Measurements from ENCODE around the gene ADPRM.

The ADPRM gene, protein sequence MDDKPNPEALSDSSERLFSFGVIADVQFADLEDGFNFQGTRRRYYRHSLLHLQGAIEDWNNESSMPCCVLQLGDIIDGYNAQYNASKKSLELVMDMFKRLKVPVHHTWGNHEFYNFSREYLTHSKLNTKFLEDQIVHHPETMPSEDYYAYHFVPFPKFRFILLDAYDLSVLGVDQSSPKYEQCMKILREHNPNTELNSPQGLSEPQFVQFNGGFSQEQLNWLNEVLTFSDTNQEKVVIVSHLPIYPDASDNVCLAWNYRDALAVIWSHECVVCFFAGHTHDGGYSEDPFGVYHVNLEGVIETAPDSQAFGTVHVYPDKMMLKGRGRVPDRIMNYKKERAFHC

GRCh38 chr17:10697092-10698081, at the start of gene ADPRM, which contains the start of gene SCO1:
Gene ADPRM, plus strand, starts transcription at chr17:10697594. Its CDS starts 7,333 bp downstream, at chr17:10704927.
Gene SCO1, minus strand, starts transcription at chr17:10697533. Its CDS starts 26 bp downstream, at chr17:10697507.
- DNase-seq (ENCODE audit: insufficient read length, low spot score) (peak; percentile 65), FAIRE-seq (no peak)
- TF ChIP-seq, protein P1, sequence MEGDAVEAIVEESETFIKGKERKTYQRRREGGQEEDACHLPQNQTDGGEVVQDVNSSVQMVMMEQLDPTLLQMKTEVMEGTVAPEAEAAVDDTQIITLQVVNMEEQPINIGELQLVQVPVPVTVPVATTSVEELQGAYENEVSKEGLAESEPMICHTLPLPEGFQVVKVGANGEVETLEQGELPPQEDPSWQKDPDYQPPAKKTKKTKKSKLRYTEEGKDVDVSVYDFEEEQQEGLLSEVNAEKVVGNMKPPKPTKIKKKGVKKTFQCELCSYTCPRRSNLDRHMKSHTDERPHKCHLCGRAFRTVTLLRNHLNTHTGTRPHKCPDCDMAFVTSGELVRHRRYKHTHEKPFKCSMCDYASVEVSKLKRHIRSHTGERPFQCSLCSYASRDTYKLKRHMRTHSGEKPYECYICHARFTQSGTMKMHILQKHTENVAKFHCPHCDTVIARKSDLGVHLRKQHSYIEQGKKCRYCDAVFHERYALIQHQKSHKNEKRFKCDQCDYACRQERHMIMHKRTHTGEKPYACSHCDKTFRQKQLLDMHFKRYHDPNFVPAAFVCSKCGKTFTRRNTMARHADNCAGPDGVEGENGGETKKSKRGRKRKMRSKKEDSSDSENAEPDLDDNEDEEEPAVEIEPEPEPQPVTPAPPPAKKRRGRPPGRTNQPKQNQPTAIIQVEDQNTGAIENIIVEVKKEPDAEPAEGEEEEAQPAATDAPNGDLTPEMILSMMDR (IDR thresholded peaks at IDR 0.05; ENCODE audit: insufficient read depth, missing control alignments) = no peak

DNA sequence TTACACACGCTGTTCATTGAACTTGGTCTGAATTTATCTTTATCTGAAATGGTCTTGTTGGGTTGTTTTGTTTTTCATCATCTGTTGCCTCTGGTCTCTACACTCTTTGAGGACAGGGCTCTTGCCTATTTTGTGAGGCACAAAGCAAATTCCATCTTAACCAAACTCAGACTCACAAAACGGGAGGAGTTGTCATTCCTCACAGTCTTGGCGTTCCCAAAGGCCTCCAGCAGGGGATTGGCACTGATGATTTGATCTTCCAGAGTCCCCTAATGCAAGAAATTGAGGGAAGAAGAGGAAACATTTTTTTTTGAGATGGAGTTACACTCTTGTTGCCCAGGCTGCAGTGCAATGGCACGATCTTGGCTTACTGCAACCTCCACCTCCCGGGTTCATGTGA, 49.0 kb upstream of the ADPRM start:
- FAIRE-seq (no peak), DNase-seq (ENCODE audit: insufficient read length, low spot score) (no peak)
- TF ChIP-seq, protein P1 (IDR thresholded peaks at IDR 0.05; ENCODE audit: insufficient read depth, missing control alignments) = no peak

DNA sequence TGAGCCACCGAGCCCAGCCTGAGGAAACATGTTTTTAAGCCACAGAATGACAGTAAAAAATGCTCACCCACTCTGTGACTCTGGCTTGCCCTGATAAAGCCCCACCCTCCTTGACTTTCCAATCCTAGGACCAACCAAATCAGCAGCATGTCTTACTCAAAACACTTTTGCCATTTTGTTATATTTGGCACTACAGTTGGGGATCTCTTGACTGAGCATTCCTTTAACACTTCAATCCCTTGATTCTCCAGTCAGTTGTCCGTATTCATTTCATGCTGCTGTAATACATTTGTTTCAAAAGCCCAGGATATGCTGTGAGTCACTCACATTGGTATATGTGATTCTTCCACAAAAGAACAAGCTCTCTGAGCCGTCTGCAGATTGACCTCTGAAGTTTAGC, 48.4 kb upstream of the ADPRM start:
- TF ChIP-seq, protein P1 (IDR thresholded peaks at IDR 0.05; ENCODE audit: insufficient read depth, missing control alignments) = no peak
- DNase-seq (ENCODE audit: insufficient read length, low spot score) (no peak), FAIRE-seq (no peak)

- FAIRE-seq (no peak), DNase-seq (ENCODE audit: insufficient read length, low spot score) (no peak)
- TF ChIP-seq, protein P1 (IDR thresholded peaks at IDR 0.05; ENCODE audit: insufficient read depth, missing control alignments) = no peak
Observed at GRCh38 chr17:10649602-10650001, 47.8 kb upstream of the ADPRM start.

DNA sequence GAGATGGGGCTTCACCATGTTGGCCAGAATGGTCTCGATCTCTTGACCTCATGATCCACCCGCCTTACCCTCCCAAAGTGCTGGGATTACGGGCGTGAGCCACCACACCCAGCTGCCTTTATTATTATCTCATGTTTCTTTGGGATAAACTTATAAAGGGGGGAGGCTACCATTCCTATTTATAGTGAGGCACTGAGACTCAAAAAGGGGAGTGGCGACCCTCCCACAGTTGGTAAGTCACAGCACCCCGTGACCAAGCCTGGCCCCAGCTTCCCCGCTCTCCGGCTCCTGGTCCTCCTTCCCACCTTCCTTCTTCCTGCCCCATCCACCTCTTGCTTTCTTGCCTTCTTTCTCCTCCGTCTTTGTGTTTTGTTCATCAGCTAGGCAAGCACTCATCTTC, 45.5 kb upstream of the ADPRM start:
- TF ChIP-seq, protein P1 (IDR thresholded peaks at IDR 0.05; ENCODE audit: insufficient read depth, missing control alignments) = no peak
- FAIRE-seq = no peak
- no peak for DNase-seq (ENCODE audit: insufficient read length, low spot score)

DNA sequence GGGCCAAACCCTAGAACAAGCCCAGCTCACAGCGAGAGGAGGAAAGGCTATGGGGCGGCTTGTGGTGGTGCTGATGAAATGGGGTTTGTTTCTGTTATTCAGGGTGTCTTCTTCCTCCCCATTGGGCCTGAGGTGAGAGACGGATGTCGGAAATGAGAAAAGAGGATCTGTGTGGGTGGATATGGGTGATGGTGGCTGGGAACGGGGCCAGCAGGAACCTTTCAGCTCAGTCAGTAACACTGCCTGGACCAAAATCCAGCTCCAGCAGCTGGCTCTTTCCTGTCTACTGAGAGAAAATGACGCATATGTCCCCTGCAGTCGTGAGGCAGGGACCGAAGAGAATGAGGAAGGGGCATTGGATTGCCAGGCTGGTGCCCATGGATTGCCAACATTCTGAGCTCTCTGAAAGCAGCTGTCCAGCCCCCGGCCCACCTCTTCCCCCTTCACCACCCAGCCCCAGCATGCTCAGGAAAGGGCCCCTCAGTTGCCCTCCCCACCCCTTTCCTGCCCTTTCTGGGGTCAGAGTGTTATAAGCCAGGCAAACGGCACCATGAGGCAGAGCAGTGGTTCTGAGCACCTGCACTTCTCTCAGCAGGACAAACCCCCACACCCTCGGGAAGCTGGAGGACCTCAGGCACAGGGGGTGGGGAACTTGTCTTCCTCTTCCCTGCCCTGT, 44.3 kb upstream of the ADPRM start:
- DNase-seq (ENCODE audit: insufficient read length, low spot score) = no peak
- no peak for FAIRE-seq

More for the DNA sequence above, 44.3 kb upstream of the ADPRM start:
- TF ChIP-seq, protein P1 (IDR thresholded peaks at IDR 0.05; ENCODE audit: insufficient read depth, missing control alignments) = no peak

All from D721Med (cell line).